HEK293 (cell line): Measurements from ENCODE around the gene TOR4A.

Experiments
- BCL6B ChIP-seq: fragments of 450-650 bp; formaldehyde crosslinking; IDR thresholded peaks from 2 replicates; pipeline ENCODE4 v1.5.1; 2017; ENCODE audit warnings: missing biosample characterization, missing genetic modification characterization
- FEZF1 ChIP-seq: fragments of 450-650 bp; formaldehyde crosslinking; IDR thresholded peaks from 2 replicates; pipeline ENCODE4 v1.5.1; 2016; ENCODE audit warnings: missing biosample characterization, missing genetic modification characterization
- GFI1B ChIP-seq: fragments of 450-650 bp; formaldehyde crosslinking; IDR thresholded peaks from 2 replicates; pipeline ENCODE4 v1.5.1; 2016; ENCODE audit warnings: missing biosample characterization, missing genetic modification characterization
- KLF9 ChIP-seq: fragments of 450-650 bp; formaldehyde crosslinking; IDR thresholded peaks from 2 replicates; pipeline ENCODE4 v1.5.1; 2016; ENCODE audit warnings: missing biosample characterization, missing genetic modification characterization, low read depth
- PBX3 ChIP-seq: sonication (generic); formaldehyde crosslinking; IDR thresholded peaks from 2 replicates; pipeline ENCODE4 v1.8.1; 2022; ENCODE audit warnings: mild to moderate bottlenecking, moderate library complexity, missing genetic modification reagents
- PRDM1 ChIP-seq: fragments of 450-650 bp; formaldehyde crosslinking; IDR thresholded peaks from 2 replicates; pipeline ENCODE4; 2016; ENCODE audit warnings: missing biosample characterization, missing genetic modification characterization
- ZBTB11 ChIP-seq: fragments of 450-650 bp; formaldehyde crosslinking; conservative IDR thresholded peaks from 2 replicates; pipeline ENCODE4 v1.5.1; 2016; ENCODE audit warnings: low read depth, missing biosample characterization, missing genetic modification characterization
- ZBTB17 ChIP-seq: fragments of 450-650 bp; formaldehyde crosslinking; IDR thresholded peaks from 2 replicates; pipeline ENCODE4 v1.5.1; 2016; ENCODE audit warnings: missing biosample characterization, missing genetic modification characterization
- ZBTB49 ChIP-seq: fragments of 450-650 bp; formaldehyde crosslinking; IDR thresholded peaks from 2 replicates; pipeline ENCODE4 v1.5.1; 2016; ENCODE audit warnings: missing biosample characterization, missing genetic modification characterization, low read depth
- ZBTB7A ChIP-seq: fragments of 450-650 bp; formaldehyde crosslinking; IDR thresholded peaks from 2 replicates; pipeline ENCODE4 v1.5.1; 2016; ENCODE audit warnings: low read depth, missing biosample characterization, missing genetic modification characterization
- ZNF138 ChIP-seq: fragments of 450-650 bp; formaldehyde crosslinking; IDR thresholded peaks from 2 replicates; pipeline ENCODE4 v1.5.1; 2016; ENCODE audit warnings: missing biosample characterization, missing genetic modification characterization, borderline replicate concordance
- ZNF155 ChIP-seq: fragments of 450-650 bp; formaldehyde crosslinking; IDR thresholded peaks from 2 replicates; pipeline ENCODE4 v1.5.1; 2016; ENCODE audit warnings: missing biosample characterization, missing genetic modification characterization
- ZNF175 ChIP-seq: fragments of 450-650 bp; formaldehyde crosslinking; IDR thresholded peaks from 2 replicates; pipeline ENCODE4 v1.5.1; 2016; ENCODE audit warnings: missing biosample characterization, missing genetic modification characterization
- ZNF221 ChIP-seq: fragments of 450-650 bp; formaldehyde crosslinking; IDR thresholded peaks from 2 replicates; pipeline ENCODE4 v1.5.1; 2017; ENCODE audit warnings: missing biosample characterization, missing genetic modification characterization, borderline replicate concordance
- ZNF223 ChIP-seq: fragments of 450-650 bp; formaldehyde crosslinking; IDR thresholded peaks from 2 replicates; pipeline ENCODE4 v1.5.1; 2016; ENCODE audit warnings: missing biosample characterization, missing genetic modification characterization
- ZNF239 ChIP-seq: fragments of 450-650 bp; formaldehyde crosslinking; IDR thresholded peaks from 2 replicates; pipeline ENCODE4 v1.5.1; 2016; ENCODE audit warnings: missing biosample characterization, missing genetic modification characterization
- ZNF24 ChIP-seq: fragments of 450-650 bp; formaldehyde crosslinking; IDR thresholded peaks from 2 replicates; pipeline ENCODE4 v1.5.1; 2016; ENCODE audit warnings: missing biosample characterization, missing genetic modification characterization
- ZNF341 ChIP-seq: fragments of 450-650 bp; formaldehyde crosslinking; IDR thresholded peaks from 2 replicates; pipeline ENCODE4; 2016; ENCODE audit warnings: low read depth, missing biosample characterization, missing genetic modification characterization
- ZNF433 ChIP-seq: fragments of 450-650 bp; formaldehyde crosslinking; IDR thresholded peaks from 2 replicates; pipeline ENCODE4 v1.5.1; 2016; ENCODE audit warnings: missing biosample characterization, missing genetic modification characterization, low read depth
- ZNF513 ChIP-seq: fragments of 450-650 bp; IDR thresholded peaks from 2 replicates; pipeline ENCODE4 v1.5.1; 2018; ENCODE audit warnings: missing biosample characterization, missing genetic modification characterization
- ZNF555 ChIP-seq: fragments of 450-650 bp; formaldehyde crosslinking; conservative IDR thresholded peaks from 2 replicates; pipeline ENCODE4 v1.5.1; 2017; ENCODE audit warnings: missing biosample characterization, mild to moderate bottlenecking, missing genetic modification characterization, inconsistent platforms
- ZNF600 ChIP-seq: fragments of 450-650 bp; formaldehyde crosslinking; IDR thresholded peaks from 2 replicates; pipeline ENCODE4 v1.5.1; 2016; ENCODE audit warnings: missing biosample characterization, missing genetic modification characterization
- ZNF610 ChIP-seq: fragments of 450-650 bp; formaldehyde crosslinking; IDR thresholded peaks from 2 replicates; pipeline ENCODE4 v1.5.1; 2016; ENCODE audit warnings: missing biosample characterization, missing genetic modification characterization, borderline replicate concordance
- ZNF658 ChIP-seq: fragments of 450-650 bp; formaldehyde crosslinking; IDR thresholded peaks from 2 replicates; pipeline ENCODE4; 2016; ENCODE audit warnings: missing biosample characterization, missing genetic modification characterization
- ZNF704 ChIP-seq: fragments of 450-650 bp; formaldehyde crosslinking; IDR thresholded peaks from 2 replicates; pipeline ENCODE4 v1.5.1; 2016; ENCODE audit warnings: missing biosample characterization, missing genetic modification characterization
- ZNF830 ChIP-seq: fragments of 450-650 bp; IDR thresholded peaks from 2 replicates; pipeline ENCODE4 v1.5.0; 2018; ENCODE audit warnings: missing biosample characterization, missing genetic modification characterization, low read depth, mild to moderate bottlenecking, moderate library complexity
- ZNF837 ChIP-seq: fragments of 450-650 bp; formaldehyde crosslinking; IDR thresholded peaks from 2 replicates; pipeline ENCODE4 v1.5.1; 2016; ENCODE audit warnings: missing biosample characterization, missing genetic modification characterization
- ZSCAN18 ChIP-seq: fragments of 450-650 bp; formaldehyde crosslinking; IDR thresholded peaks from 2 replicates; pipeline ENCODE4 v1.5.1; 2016; ENCODE audit warnings: missing biosample characterization, missing genetic modification characterization

Gene TOR4A

GRCh38 chr9:137236238-137236935, 41.1 kb upstream of the TOR4A start (continued):
- TF ChIP-seq ZNF513 (tag by site-specific recombination) (no peak), ZNF600 (tag by site-specific recombination) (no peak), ZNF223 (no peak), ZNF830 (tag by site-specific recombination) (no peak), PRDM1 (tag by site-specific recombination) (no peak), ZNF155 (no peak), ZBTB17 (tag by site-specific recombination) (no peak), ZNF555 (tag by site-specific recombination) (no peak), GFI1B (tag by site-specific recombination) (no peak), ZNF704 (no peak), ZNF24 (no peak), ZNF658 (tag by site-specific recombination) (no peak), ZNF341 (peak; percentile 70), KLF9 (peak; percentile 93), ZBTB49 (no peak), ZNF837 (tag by site-specific recombination) (no peak), ZBTB7A (tag by site-specific recombination) (0 out of 2 replicates have a peak, but pooled peaks have one; percentile 13), ZNF433 (no peak), ZNF239 (tag by site-specific recombination) (no peak), ZSCAN18 (no peak), ZNF175 (tag by site-specific recombination) (no peak), ZNF138 (tag by site-specific recombination) (no peak), FEZF1 (tag by site-specific recombination) (no peak), ZBTB11 (tag by site-specific recombination) (no peak), ZNF221 (tag by site-specific recombination) (no peak), PBX3 (CRISPR knock-in tag) (no peak), BCL6B (tag by site-specific recombination) (no peak), ZNF610 (no peak)
